Measurements from ENCODE around the gene DIP2C.

The DIP2C gene

GRCh38 chr10:687583-688311, 1.7 kb downstream of the DIP2C start:
- Histone ChIP-seq H2BK5ac (ENCODE audit: low read depth, low read length, poor library complexity) (no peak overlapping the region), H3K9me3 (ENCODE audit: insufficient read depth, low read depth, low read length) (peaks cover 3% of the 10 kb centered on the region), H3K14ac (ENCODE audit: low read length) (no peak overlapping the region), H2AFZ (ENCODE audit: insufficient read depth, low read length, poor library complexity) (no peak overlapping the region), H3K18ac (ENCODE audit: low read length) (no peak overlapping the region), H3K4me3 (ENCODE audit: low read depth, low read length) (no peak overlapping the region), H3K4ac (ENCODE audit: low read depth, low read length) (no peak overlapping the region), H2BK12ac (ENCODE audit: low read length) (no peak overlapping the region), H3K36me3 (ENCODE audit: control insufficient read depth in 1 of 2, insufficient read depth in 2 of 2, low read length in 2 of 2) (no peaks in the 10 kb centered on the region), H2AK5ac (ENCODE audit: low read length) (no peak overlapping the region), H3K27me3 (ENCODE audit: insufficient read depth, low read length) (no peaks in the 10 kb centered on the region), H3K79me1 (ENCODE audit: low read length) (peaks cover 8% of the 10 kb centered on the region), H3K9ac (ENCODE audit: low read length) (no peak overlapping the region), H3K4me1 (ENCODE audit: control insufficient read depth in 1 of 2, insufficient read depth in 2 of 2, low read length in 2 of 2) (peaks cover 6 to 17% of the 10 kb centered on the region in 2 experiments), H4K12ac (ENCODE audit: low read depth, low read length) (no peak overlapping the region), H3K23ac (ENCODE audit: low read length) (no peak overlapping the region), H3K4me2 (ENCODE audit: low read length) (peak overlapping the region; percentile 93), H4K91ac (ENCODE audit: low read depth, low read length) (no peak overlapping the region), H2BK120ac (ENCODE audit: insufficient read depth, low read length, poor library complexity) (no peak overlapping the region), H3K27ac (ENCODE audit: low read depth, low read length) (no peak overlapping the region), H4K8ac (ENCODE audit: low read depth, low read length) (no peak overlapping the region), H3K79me2 (ENCODE audit: control insufficient read depth, insufficient read depth, low read length, poor library complexity) (peaks cover 7% of the 10 kb centered on the region)
- no peak for DNase-seq
- no CpG with 5 or more reads among the region's 21 CpGs for WGBS (ENCODE audit: extremely low coverage, insufficient coverage, insufficient read length)

GRCh38 chr10:686155-686931, 3.1 kb downstream of the DIP2C start:
- no peak for DNase-seq
- Histone ChIP-seq H3K14ac (ENCODE audit: low read length) (no peak overlapping the region), H2BK120ac (ENCODE audit: insufficient read depth, low read length, poor library complexity) (no peak overlapping the region), H3K79me1 (ENCODE audit: low read length) (peaks cover 8% of the 10 kb centered on the region), H3K36me3 (ENCODE audit: control insufficient read depth in 1 of 2, insufficient read depth in 2 of 2, low read length in 2 of 2) (no peaks in the 10 kb centered on the region), H4K12ac (ENCODE audit: low read depth, low read length) (no peak overlapping the region), H2BK5ac (ENCODE audit: low read depth, low read length, poor library complexity) (no peak overlapping the region), H3K18ac (ENCODE audit: low read length) (no peak overlapping the region), H3K9me3 (ENCODE audit: insufficient read depth, low read depth, low read length) (peaks cover 5% of the 10 kb centered on the region), H4K91ac (ENCODE audit: low read depth, low read length) (no peak overlapping the region), H2BK12ac (ENCODE audit: low read length) (no peak overlapping the region), H3K4ac (ENCODE audit: low read depth, low read length) (no peak overlapping the region), H2AFZ (ENCODE audit: insufficient read depth, low read length, poor library complexity) (no peak overlapping the region), H3K27ac (ENCODE audit: low read depth, low read length) (no peak overlapping the region), H3K4me1 (ENCODE audit: control insufficient read depth in 1 of 2, insufficient read depth in 2 of 2, low read length in 2 of 2) (peaks cover 10 to 17% of the 10 kb centered on the region in 2 experiments), H3K4me2 (ENCODE audit: low read length) (no peak overlapping the region), H4K8ac (ENCODE audit: low read depth, low read length) (no peak overlapping the region), H2AK5ac (ENCODE audit: low read length) (no peak overlapping the region), H3K23ac (ENCODE audit: low read length) (no peak overlapping the region), H3K4me3 (ENCODE audit: low read depth, low read length) (no peak overlapping the region), H3K79me2 (ENCODE audit: control insufficient read depth, insufficient read depth, low read length, poor library complexity) (peaks cover 7% of the 10 kb centered on the region), H3K27me3 (ENCODE audit: insufficient read depth, low read length) (no peaks in the 10 kb centered on the region), H3K9ac (ENCODE audit: low read length) (no peak overlapping the region)
- WGBS (ENCODE audit: extremely low coverage, insufficient coverage, insufficient read length), result no CpG with 5 or more reads among the region's 19 CpGs

- peaks cover 8% of the 10 kb centered on the region for H3K79me1 ChIP-seq (ENCODE audit: low read length)
Measured at GRCh38 chr10:685613-686012, 3.9 kb downstream of the DIP2C start.

GRCh38 chr10:683448-684071, 5.9 kb downstream of the DIP2C start:
- Histone ChIP-seq H3K27me3 (ENCODE audit: insufficient read depth, low read length) (no peaks in the 10 kb centered on the region), H3K79me2 (ENCODE audit: control insufficient read depth, insufficient read depth, low read length, poor library complexity) (no peaks in the 10 kb centered on the region), H3K27ac (ENCODE audit: low read depth, low read length) (no peak overlapping the region), H2BK5ac (ENCODE audit: low read depth, low read length, poor library complexity) (no peak overlapping the region), H3K4me3 (ENCODE audit: low read depth, low read length) (no peak overlapping the region), H2BK120ac (ENCODE audit: insufficient read depth, low read length, poor library complexity) (no peak overlapping the region), H3K18ac (ENCODE audit: low read length) (peak overlapping the region; percentile 28), H2AFZ (ENCODE audit: insufficient read depth, low read length, poor library complexity) (no peak overlapping the region), H4K12ac (ENCODE audit: low read depth, low read length) (no peak overlapping the region), H3K4me1 (ENCODE audit: control insufficient read depth in 1 of 2, insufficient read depth in 2 of 2, low read length in 2 of 2) (peaks cover 7 to 12% of the 10 kb centered on the region in 2 experiments), H3K9me3 (ENCODE audit: insufficient read depth, low read depth, low read length) (peaks cover 9% of the 10 kb centered on the region), H3K23ac (ENCODE audit: low read length) (no peak overlapping the region), H3K4me2 (ENCODE audit: low read length) (peak overlapping the region; percentile 5), H2AK5ac (ENCODE audit: low read length) (no peak overlapping the region), H3K9ac (ENCODE audit: low read length) (no peak overlapping the region), H3K79me1 (ENCODE audit: low read length) (no peaks in the 10 kb centered on the region), H4K91ac (ENCODE audit: low read depth, low read length) (no peak overlapping the region), H3K36me3 (ENCODE audit: control insufficient read depth in 1 of 2, insufficient read depth in 2 of 2, low read length in 2 of 2) (no peaks in the 10 kb centered on the region), H3K14ac (ENCODE audit: low read length) (no peak overlapping the region), H2BK12ac (ENCODE audit: low read length) (no peak overlapping the region), H3K4ac (ENCODE audit: low read depth, low read length) (peak overlapping the region; percentile 44), H4K8ac (ENCODE audit: low read depth, low read length) (no peak overlapping the region)
- DNase-seq, result no peak
- no CpG with 5 or more reads among the region's 23 CpGs for WGBS (ENCODE audit: extremely low coverage, insufficient coverage, insufficient read length)

More at GRCh38 chr10:685613-686012, 3.9 kb downstream of the DIP2C start:
- H3K23ac ChIP-seq (ENCODE audit: low read length), result no peak overlapping the region
- H3K27me3 ChIP-seq (ENCODE audit: insufficient read depth, low read length), result no peaks in the 10 kb centered on the region
- H3K18ac ChIP-seq (ENCODE audit: low read length), result no peak overlapping the region
- H3K79me2 ChIP-seq (ENCODE audit: control insufficient read depth, insufficient read depth, low read length, poor library complexity), result peaks cover 7% of the 10 kb centered on the region
- H3K9ac ChIP-seq (ENCODE audit: low read length), result no peak overlapping the region
- H2BK120ac ChIP-seq (ENCODE audit: insufficient read depth, low read length, poor library complexity), result no peak overlapping the region
- no CpG with 5 or more reads among the region's 7 CpGs for WGBS (ENCODE audit: extremely low coverage, insufficient coverage, insufficient read length)
- H3K9me3 ChIP-seq (ENCODE audit: insufficient read depth, low read depth, low read length), result peaks cover 9% of the 10 kb centered on the region
- H4K12ac ChIP-seq (ENCODE audit: low read depth, low read length), result no peak overlapping the region
- H2AFZ ChIP-seq (ENCODE audit: insufficient read depth, low read length, poor library complexity), result no peak overlapping the region
- no peak overlapping the region for H3K4me2 ChIP-seq (ENCODE audit: low read length)
- no peak for DNase-seq
- H3K27ac ChIP-seq (ENCODE audit: low read depth, low read length), result no peak overlapping the region
- H3K36me3 ChIP-seq (ENCODE audit: control insufficient read depth in 1 of 2, insufficient read depth in 2 of 2, low read length in 2 of 2), result no peaks in the 10 kb centered on the region
- H3K4me3 ChIP-seq (ENCODE audit: low read depth, low read length), result no peak overlapping the region
- H2AK5ac ChIP-seq (ENCODE audit: low read length), result no peak overlapping the region
- H4K91ac ChIP-seq (ENCODE audit: low read depth, low read length), result no peak overlapping the region
- no peak overlapping the region for H2BK12ac ChIP-seq (ENCODE audit: low read length)
- no peak overlapping the region for H3K4ac ChIP-seq (ENCODE audit: low read depth, low read length)
- no peak overlapping the region for H2BK5ac ChIP-seq (ENCODE audit: low read depth, low read length, poor library complexity)
- H3K14ac ChIP-seq (ENCODE audit: low read length), result no peak overlapping the region
- peaks cover 10 to 17% of the 10 kb centered on the region in 2 experiments for H3K4me1 ChIP-seq (ENCODE audit: control insufficient read depth in 1 of 2, insufficient read depth in 2 of 2, low read length in 2 of 2)
- no peak overlapping the region for H4K8ac ChIP-seq (ENCODE audit: low read depth, low read length)

All from trophoblast cell (in vitro differentiated cells and primary cell).